ENCODE data around the gene CTSS.

Gene CTSS

DNA sequence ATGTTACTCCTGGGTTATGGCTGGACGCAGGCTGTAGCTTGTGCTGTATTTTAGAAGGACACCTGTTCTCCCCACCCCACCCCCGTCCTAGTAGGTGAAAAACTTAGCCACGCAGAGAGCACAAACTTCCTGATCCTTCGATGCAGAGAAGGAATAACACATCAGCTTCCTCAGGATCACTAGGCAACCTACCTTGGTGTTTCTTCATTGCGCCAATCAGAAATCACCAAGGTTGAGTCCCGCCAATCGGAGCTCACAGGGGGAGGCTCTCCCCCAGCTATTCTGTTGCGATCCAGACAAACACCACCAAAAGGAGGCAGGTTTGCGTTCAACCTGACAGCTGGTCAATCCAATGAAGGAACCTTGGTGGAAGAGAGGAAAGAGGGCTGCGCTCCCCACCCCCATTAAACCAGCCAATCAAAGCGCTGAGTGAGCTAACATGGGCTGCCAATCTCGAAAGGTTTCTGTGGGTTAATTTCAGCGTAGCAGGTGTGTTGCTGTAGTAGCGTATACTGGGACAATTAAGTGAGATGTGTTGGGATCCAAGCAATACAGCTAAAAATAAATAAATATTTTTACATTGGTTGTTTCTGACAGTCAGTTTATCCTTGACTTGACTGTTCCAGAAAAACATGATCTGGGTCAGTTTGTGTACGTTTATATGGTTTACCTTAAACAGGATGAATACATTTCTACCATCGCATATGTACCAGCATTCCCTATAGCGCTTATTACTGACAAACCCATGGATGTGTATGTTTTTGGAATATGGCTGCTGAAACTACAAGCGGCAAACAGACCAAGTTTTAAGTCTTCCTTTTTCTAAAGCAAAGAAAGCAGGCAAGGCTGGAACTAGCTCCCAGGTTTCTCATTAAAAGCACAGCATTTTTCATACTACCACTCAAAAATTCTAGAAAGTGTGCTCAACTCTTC is 68.3 kb downstream of the CTSS start, which contains the start of gene GOLPH3L:
GOLPH3L (minus strand) TSS at position 160 of the 933 bp plus-strand sequence. CDS start 2,316 bp downstream, outside the sequence.
- TF ChIP-seq POLR2A (IDR thresholded peaks at IDR 0.05; ENCODE audit: low read depth, low read length): peak; percentile 60
- peak; percentile 100 for FAIRE-seq

DNA sequence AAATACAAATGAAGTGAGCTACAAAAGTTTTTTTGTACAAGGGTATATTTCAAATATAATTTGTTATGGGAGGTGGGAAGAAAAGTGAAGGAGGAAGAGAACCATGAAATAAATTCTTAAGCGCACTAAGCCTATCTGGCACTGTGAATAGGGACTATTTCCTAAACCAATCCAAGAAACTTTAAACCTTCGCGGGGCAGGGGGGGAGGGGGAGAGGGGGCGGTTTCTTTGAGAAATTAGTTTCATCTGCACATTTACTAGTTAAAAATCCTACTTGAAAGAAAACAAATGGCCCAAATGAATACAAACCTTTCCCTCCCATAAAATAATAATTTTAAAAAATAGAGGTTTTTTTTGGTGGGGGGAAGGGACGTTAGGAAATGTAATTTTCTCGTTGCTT is 69.0 kb downstream of the CTSS start:
- FAIRE-seq (no peak), DNase-seq (ENCODE audit: insufficient read length, low spot score) (no peak)
- TF ChIP-seq POLR2A (IDR thresholded peaks at IDR 0.05; ENCODE audit: low read depth, low read length): no peak

More for the DNA sequence above, 68.3 kb downstream of the CTSS start, which contains the start of gene GOLPH3L:
- DNase-seq (ENCODE audit: insufficient read length, low spot score): peak; percentile 75

DNA sequence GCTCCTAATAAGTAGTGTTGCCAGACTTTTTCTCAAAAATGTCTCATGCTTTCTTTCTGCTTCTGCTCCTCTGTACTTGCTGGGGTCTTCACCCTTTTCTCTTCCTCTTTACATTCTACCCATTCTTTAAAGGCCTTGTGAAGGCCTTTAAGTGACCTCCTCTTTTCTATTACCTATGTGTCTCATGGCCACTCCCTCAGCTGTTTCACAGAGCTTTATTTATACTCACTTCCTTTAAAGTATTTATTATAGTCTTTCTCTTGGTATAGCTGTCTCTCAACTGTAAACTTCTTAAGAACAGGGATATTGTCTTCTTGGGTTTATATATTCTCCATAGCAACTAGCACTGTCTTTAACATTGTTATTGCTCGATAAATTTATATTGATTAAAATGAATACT is 69.4 kb downstream of the CTSS start:
- peak; percentile 65 for FAIRE-seq
- DNase-seq (ENCODE audit: insufficient read length, low spot score): no peak

GRCh38 chr1:150695561-150695960 is 70.0 kb downstream of the CTSS start:
- no peak for FAIRE-seq
- no peak for TF ChIP-seq POLR2A (IDR thresholded peaks at IDR 0.05; ENCODE audit: low read depth, low read length)
- no peak for DNase-seq (ENCODE audit: insufficient read length, low spot score)

More for the DNA sequence above, 69.4 kb downstream of the CTSS start:
- TF ChIP-seq POLR2A (IDR thresholded peaks at IDR 0.05; ENCODE audit: low read depth, low read length): no peak

- no peak for TF ChIP-seq POLR2A (IDR thresholded peaks at IDR 0.05; ENCODE audit: low read depth, low read length)
- no peak for DNase-seq (ENCODE audit: insufficient read length, low spot score)
Observed at GRCh38 chr1:150692720-150693119, 72.9 kb downstream of the CTSS start.

DNA sequence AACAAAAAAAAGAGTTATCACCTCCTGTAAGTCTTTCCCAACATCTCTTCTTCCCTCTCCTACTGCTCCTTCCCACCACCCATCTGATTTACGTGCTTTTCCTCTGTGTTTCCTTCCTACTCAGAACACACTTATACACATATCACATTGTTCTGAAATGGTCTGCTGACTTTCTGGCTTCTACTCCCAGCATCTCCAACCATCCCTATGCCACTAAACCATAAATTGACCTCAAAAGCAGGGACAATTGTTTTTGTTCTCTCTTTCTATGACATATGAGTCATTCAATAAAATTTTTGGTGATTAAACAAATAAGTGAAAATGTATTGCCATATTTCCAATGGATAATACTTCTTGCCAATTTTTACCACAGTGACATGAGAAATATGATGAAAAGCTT is 76.8 kb downstream of the CTSS start:
- TF ChIP-seq POLR2A (IDR thresholded peaks at IDR 0.05; ENCODE audit: low read depth, low read length): no peak
- DNase-seq (ENCODE audit: insufficient read length, low spot score): no peak
- peak; percentile 52 for FAIRE-seq

More at GRCh38 chr1:150692720-150693119, 72.9 kb downstream of the CTSS start:
- no peak for FAIRE-seq

DNA sequence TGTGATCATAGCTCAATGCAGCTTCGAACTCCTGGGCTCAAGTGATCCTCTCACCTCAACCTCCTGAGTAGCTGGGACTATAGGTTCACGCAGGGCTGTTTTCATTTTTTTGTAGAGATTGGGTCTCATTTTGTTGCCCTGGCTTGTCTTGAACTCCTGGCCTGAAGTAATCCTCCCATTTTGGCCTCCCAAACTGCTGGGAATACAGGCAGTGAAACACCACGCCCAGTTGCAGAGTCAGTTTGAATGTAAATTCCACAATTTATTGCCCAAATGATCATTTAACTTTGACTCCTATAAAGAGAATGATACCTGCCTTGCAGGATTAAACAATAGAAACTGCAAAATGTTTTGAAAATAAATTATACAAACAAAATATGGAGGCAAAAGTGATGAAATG is 79.3 kb downstream of the CTSS start:
- DNase-seq (ENCODE audit: insufficient read length, low spot score): no peak
- FAIRE-seq: no peak
- no peak for TF ChIP-seq POLR2A (IDR thresholded peaks at IDR 0.05; ENCODE audit: low read depth, low read length)

DNA sequence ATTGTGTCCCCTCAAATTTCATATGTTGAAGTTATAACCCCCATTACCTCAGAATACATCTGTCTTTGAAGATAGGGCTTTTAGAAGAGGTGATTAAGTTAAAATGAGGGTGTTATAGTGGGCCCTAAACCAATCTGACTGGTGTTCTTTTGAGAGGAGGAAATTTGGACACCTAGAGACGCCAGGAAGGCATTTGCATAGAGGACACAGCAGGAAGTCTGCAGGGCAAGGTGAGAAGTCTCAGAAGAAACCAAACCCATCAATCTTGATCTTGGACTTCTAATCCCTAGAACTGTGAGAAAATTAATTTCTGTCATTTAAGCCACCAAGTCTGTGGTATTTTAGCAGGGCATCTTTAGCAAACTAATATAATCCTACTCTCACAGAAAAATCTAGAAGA is 81.7 kb downstream of the CTSS start:
- FAIRE-seq (no peak), DNase-seq (ENCODE audit: insufficient read length, low spot score) (no peak)
- TF ChIP-seq POLR2A (IDR thresholded peaks at IDR 0.05; ENCODE audit: low read depth, low read length): no peak

All from H54 (cell line).